ENCODE data around the gene SH2B2.

- TF ChIP-seq CTCF (IDR thresholded peaks at IDR 0.05 in 4 of 5, conservative IDR thresholded peaks at IDR 0.05 in 1 of 5) (no peak), POLR2A (IDR thresholded peaks at IDR 0.05) (no peak)
These were observed 38.6 kb upstream of the SH2B2 start for GRCh38 chr7:102248081-102248455.

Data from gastrocnemius medialis (tissue), 4 donors.